ENCODE measurements around the gene TCEA3.

- TF ChIP-seq CTCF (IDR thresholded peaks at IDR 0.05) (no peak), POLR2A (IDR thresholded peaks at IDR 0.05) (no peak)
These were observed 3.2 kb downstream of the TCEA3 start for GRCh38 chr1:23421343-23421742.
